RKO (cell line): ENCODE results near the gene CENPVL2.
"Not testable (repeated sequence)": the region's sequence is repeated elsewhere in the genome, so short reads cannot be mapped to it uniquely, and the experiment has no call there.

Source experiments
- DNase-seq: peaks from one replicate; pipeline ENCODE4 v3.0.0-alpha.2; 2016; ENCODE audit warnings: low spot score

CENPVL2 gene

DNA sequence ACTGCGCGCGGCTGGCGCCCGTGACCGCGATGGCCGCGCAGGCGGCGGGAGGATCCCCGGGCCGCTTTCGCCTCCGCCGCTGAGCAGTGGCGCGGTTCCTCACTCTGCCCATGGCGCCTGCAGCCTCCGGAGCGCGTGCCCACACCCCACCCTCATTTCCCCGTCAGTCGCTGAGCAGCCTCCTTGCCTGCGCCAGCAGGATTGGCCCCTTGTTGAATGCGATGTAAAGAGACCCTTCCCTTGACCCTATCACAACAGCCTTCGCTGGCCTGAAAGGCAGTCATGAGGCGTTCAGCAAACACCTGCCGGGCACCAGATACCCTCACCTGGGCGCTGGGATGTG is at the start of gene CENPVL2:
Gene CENPVL2, minus strand, starts transcription at position 112 of the 343 bp plus-strand sequence. Its CDS starts 0 bp downstream, at position 112.
- not testable (repeated sequence) for DNase-seq

DNA sequence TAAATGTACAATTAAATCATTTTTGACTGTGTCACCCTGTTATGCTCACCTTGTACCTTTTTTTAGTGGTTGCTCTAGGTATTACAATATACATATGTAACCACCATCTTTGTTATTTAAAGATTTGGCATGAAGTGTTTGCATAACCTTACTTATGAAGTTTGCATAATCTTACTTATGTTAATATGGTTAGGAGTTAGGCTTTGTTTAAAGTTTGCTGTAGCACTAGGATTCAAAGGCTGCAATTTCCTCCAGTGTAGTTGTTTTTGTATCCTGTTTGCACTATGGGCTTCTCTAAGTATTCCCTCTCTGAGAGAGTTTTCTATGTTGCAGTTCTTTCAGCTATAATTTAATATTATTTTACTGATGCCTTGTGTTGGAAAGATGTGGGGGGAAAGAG is 45.6 kb upstream of the CENPVL2 start:
- DNase-seq: no peak

GRCh38 chrX:51712943-51713647 is 30.5 kb upstream of the CENPVL2 start:
- not testable (repeated sequence) for DNase-seq

GRCh38 chrX:51710277-51711164 is 27.9 kb upstream of the CENPVL2 start, which contains the start of gene CENPVL1:
Gene CENPVL1 (plus strand): TSS chrX:51710512. CDS start chrX:51710512, 0 bp downstream.
- DNase-seq: not testable (repeated sequence)

DNA sequence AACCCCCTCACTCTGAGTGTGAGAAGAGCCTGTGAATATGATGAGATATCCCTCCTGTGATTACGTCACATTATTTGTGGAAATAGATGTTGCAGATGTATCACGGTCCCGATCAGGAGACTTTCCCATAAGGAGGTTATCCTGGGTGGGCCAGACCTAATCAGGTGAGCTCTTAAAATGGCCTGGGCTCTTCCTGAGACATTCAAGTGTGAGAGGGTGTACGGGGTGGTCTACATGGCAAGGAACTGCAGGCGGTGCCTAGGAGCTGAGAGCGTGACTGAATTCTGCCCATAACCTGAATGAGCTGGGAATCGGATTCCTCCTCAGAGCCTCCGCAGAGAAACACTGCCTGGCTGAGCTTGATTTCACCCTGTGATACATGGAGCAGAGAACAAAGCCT is 14.8 kb upstream of the CENPVL2 start:
- DNase-seq: no peak

DNA sequence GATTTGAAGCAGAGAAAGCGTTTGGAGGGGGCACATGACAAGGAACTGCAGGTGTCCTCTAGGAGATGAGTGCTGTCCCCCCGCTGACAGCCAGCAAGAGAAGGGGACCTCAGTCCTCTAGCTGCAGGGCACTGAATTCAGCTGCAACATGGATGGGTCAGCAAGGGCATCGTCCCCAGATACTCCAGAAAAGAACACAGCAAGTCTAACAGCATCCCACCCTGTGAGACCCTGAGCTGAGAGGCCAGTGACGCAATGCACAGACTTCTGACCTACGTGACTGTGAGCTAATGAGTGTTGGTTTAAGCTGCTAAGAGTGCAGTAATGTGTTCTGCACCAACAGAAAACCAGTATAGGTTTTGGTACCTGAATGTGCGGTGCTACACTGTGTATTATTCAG is 11.6 kb upstream of the CENPVL2 start:
- DNase-seq: no peak

DNA sequence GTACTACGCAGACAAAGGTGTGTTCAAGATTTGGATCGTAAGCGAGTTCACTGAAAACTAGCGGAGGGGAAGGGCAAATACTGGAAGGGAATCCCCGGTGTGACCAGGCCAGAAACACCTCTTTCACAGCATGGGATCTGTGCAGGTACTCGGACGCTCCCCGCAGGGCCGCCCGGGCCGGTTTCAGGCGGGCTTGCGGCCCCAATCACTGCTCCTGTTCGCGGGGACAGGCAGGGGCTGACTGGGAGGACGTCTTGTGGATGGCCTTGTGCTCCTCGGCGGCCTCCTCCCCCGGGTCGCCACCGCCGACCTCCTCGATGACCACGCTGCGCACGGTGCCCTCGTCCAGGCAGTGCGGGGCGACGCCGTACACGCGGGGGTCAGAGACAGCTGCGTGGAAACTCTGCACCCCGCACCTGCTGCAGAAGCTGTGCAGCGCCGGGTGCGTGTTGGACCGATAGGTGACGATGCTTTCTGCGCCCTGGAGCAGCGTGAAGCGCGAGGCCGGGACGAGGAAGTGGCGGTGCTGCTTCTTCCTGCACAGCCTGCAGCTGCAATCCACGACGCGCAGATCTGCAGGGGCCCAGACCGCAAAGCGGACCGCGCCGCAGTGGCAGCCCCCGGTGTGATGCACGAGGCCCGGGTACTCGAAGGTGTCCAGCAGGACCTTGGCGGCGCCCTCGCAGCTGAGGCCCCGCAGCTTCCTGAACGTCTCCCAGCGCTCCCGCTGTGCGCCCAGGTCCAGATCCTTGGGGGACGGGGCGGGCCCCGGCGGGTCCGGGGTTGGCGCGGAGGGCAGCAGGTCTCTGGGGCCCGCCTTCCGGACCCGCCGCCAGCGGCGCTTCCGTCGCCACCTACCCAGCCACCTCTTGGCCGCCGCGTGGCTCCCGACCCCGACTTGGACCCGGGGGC is 567 bp downstream of the CENPVL2 start:
- DNase-seq: not testable (repeated sequence)

- DNase-seq: not testable (repeated sequence)
Observed at GRCh38 chrX:51679689-51680433, 2.8 kb downstream of the CENPVL2 start.

GRCh38 chrX:51665981-51666380 is 16.6 kb downstream of the CENPVL2 start:
- no peak for DNase-seq

DNA sequence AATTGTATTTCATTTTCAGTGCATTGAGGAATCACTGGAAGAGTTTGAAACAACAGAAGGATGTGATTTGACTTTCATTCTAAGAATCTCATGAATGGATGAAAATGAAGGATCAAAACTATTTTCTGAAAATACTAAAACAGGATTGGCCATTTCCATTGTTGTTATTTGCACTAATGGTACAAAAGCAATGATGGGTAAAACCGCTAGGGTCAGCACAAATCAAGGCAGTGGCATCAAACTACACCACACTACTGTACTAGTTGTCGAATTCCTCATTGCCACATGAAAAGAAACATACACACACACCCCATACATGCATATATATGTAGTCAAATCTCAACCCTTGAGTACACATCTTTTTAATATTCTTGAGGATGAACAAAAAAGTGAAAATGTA is 39.3 kb downstream of the CENPVL2 start:
- no peak for DNase-seq

DNA sequence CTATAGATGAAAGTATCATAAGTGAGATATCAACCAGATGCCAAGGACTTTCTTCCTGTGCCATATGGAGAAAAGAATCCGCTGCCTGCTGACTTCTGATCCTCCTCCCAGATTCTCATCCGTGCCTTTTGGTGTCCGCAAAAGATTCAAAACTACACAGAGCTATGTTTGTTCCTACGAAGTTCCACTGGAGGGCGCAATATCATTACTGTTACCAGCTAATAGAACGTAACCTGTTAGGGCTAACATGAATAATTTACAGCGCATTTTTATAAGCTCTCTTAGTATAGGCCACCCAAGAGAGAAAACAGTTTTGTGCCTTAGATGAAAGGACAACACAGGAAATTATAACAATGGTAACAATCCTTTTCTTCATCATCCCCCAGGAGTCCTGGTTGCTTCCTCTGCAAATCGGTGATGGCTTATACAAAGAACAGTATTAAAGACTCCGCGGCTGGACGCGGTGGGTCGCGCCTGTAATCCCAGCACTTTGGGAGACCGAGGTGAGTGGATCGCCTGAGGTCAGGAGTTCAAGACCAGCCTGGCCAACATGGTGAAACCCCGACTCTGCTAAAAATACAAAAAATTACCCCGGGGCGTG is 41.1 kb downstream of the CENPVL2 start:
- peak; percentile 59 for DNase-seq

DNA sequence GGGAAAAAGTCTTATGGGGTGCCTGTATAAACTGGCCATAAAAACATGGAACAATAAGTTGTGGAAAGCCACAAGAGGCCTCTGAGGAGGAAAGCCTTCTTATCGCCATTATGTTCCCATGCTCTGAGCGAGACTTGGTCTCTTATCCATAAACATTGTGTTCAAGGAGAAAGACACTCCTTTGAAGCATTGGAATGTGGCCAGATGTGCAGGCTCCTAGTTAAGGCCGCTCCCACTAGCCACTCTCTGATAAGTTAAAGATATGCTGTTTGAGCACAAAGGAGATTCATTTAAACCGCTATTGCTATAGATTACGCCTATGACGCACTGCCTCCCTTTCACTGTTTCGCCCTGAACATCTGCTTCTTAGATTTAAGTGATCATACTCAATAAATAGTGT is 46.1 kb downstream of the CENPVL2 start:
- not testable (repeated sequence) for DNase-seq
